IPS-18c (cell line): ENCODE data around the gene UPK3B.
"Not testable (repeated sequence)": the region's sequence is repeated elsewhere in the genome, so short reads cannot be mapped to it uniquely, and the experiment has no call there.

Source experiments
- H3K4me3 ChIP-seq: 2 replicates; pipeline ENCODE4 v1.7.0; 2013; ENCODE audit warnings: low read depth, mild to moderate bottlenecking, low read length, moderate library complexity; ENCODE audit not compliant: insufficient read depth
- H3K9me3 ChIP-seq: one replicate; pipeline ENCODE4 v1.6.1; 2013; ENCODE audit warnings: mild to moderate bottlenecking, low read length, moderate library complexity; ENCODE audit not compliant: control insufficient read depth, insufficient read depth

UPK3B gene

GRCh38 chr7:76509931-76510877 is at the start of gene UPK3B:
UPK3B (plus strand) TSS chr7:76510552; CDS start chr7:76510653, 101 bp downstream.
- Histone ChIP-seq H3K4me3 (peak within 1 kb of the TSS; percentile 20), H3K9me3 (no peaks in the 10 kb centered on the region)

GRCh38 chr7:76460767-76461166 is 49.6 kb upstream of the UPK3B start:
- not testable (repeated sequence) for H3K4me3 ChIP-seq, H3K9me3 ChIP-seq

GRCh38 chr7:76461464-76462101 is 48.8 kb upstream of the UPK3B start, which contains the start of gene DTX2:
DTX2 (plus strand) TSS chr7:76461709; CDS start chr7:76480510, 18,801 bp downstream.
- not testable (repeated sequence) for H3K9me3 ChIP-seq
- H3K4me3 ChIP-seq, result peak within 1 kb of the TSS; percentile 49; the same call in 1 of the 2 replicates

- H3K9me3 ChIP-seq, H3K4me3 ChIP-seq: not testable (repeated sequence)
Observed at GRCh38 chr7:76462271-76462882, 48.0 kb upstream of the UPK3B start.

- H3K9me3 ChIP-seq, H3K4me3 ChIP-seq: not testable (repeated sequence)
Observed at GRCh38 chr7:76464959-76465358, 45.4 kb upstream of the UPK3B start.

GRCh38 chr7:76465950-76466349 is 44.4 kb upstream of the UPK3B start:
- not testable (repeated sequence) for H3K9me3 ChIP-seq, H3K4me3 ChIP-seq

GRCh38 chr7:76467743-76468404 is 42.5 kb upstream of the UPK3B start:
- H3K9me3 ChIP-seq, H3K4me3 ChIP-seq: not testable (repeated sequence)

GRCh38 chr7:76471556-76472221 is 38.7 kb upstream of the UPK3B start:
- H3K9me3 ChIP-seq, H3K4me3 ChIP-seq: not testable (repeated sequence)

- not testable (repeated sequence) for H3K4me3 ChIP-seq, H3K9me3 ChIP-seq
Observed at GRCh38 chr7:76473097-76473496, 37.3 kb upstream of the UPK3B start.

GRCh38 chr7:76476280-76476679 is 34.1 kb upstream of the UPK3B start:
- H3K9me3 ChIP-seq, H3K4me3 ChIP-seq: not testable (repeated sequence)

- not testable (repeated sequence) for H3K4me3 ChIP-seq, H3K9me3 ChIP-seq
Observed at GRCh38 chr7:76476742-76477474, 33.4 kb upstream of the UPK3B start.

GRCh38 chr7:76479628-76480027 is 30.7 kb upstream of the UPK3B start:
- H3K9me3 ChIP-seq, H3K4me3 ChIP-seq: not testable (repeated sequence)

- not testable (repeated sequence) for H3K4me3 ChIP-seq, H3K9me3 ChIP-seq
Observed at GRCh38 chr7:76480403-76481253, 29.7 kb upstream of the UPK3B start.

GRCh38 chr7:76482660-76483059 is 27.7 kb upstream of the UPK3B start:
- H3K4me3 ChIP-seq, H3K9me3 ChIP-seq: not testable (repeated sequence)

GRCh38 chr7:76483081-76483480 is 27.3 kb upstream of the UPK3B start:
- H3K4me3 ChIP-seq, H3K9me3 ChIP-seq: not testable (repeated sequence)

GRCh38 chr7:76484456-76484855 is 25.9 kb upstream of the UPK3B start:
- not testable (repeated sequence) for H3K9me3 ChIP-seq, H3K4me3 ChIP-seq
